ENCODE results near the gene COA1.
"Not testable (repeated sequence)": the region's sequence is repeated elsewhere in the genome, so short reads cannot be mapped to it uniquely, and the experiment has no call there.

DNA sequence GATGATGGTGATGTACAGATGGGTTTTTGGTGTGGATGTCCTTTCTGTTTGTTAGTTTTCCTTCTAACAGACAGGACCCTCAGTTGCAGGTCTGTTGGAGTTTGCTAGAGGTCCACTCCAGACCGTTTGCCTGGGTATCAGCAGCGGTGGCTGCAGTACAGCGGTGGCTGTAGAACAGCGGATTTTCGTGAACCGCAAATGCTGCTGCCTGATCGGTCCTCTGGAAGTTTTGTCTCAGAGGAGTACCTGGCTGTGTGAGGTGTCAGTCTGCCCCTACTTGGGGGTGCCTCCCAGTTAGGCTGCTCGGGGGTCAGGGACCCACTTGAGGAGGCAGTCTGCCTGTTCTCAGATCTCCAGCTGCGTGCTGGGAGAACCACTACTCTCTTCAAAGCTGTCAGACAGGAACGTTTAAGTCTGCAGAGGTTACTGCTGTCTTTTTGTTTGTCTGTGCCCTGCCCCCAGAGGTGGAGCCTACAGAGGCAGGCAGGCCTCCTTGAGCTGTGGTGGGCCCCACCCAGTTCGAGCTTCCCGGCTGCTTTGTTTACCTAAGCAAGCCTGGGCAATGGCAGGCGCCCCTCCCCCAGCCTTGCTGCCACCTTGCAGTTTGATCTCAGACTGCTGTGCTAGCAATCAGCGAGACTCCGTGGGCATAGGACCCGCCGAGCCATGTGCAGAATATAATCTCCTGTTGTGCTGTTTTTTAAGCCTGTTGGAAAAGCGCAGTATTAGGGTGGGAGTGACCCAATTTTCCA, 49.1 kb upstream of the COA1 start:
- TF ChIP-seq CHD4 (IDR thresholded peaks at IDR 0.05; ENCODE audit: borderline replicate concordance); CBX2 (IDR thresholded peaks at IDR 0.05; ENCODE audit: borderline replicate concordance, low read depth): not testable (repeated sequence)
- TF ChIP-seq, protein P1, sequence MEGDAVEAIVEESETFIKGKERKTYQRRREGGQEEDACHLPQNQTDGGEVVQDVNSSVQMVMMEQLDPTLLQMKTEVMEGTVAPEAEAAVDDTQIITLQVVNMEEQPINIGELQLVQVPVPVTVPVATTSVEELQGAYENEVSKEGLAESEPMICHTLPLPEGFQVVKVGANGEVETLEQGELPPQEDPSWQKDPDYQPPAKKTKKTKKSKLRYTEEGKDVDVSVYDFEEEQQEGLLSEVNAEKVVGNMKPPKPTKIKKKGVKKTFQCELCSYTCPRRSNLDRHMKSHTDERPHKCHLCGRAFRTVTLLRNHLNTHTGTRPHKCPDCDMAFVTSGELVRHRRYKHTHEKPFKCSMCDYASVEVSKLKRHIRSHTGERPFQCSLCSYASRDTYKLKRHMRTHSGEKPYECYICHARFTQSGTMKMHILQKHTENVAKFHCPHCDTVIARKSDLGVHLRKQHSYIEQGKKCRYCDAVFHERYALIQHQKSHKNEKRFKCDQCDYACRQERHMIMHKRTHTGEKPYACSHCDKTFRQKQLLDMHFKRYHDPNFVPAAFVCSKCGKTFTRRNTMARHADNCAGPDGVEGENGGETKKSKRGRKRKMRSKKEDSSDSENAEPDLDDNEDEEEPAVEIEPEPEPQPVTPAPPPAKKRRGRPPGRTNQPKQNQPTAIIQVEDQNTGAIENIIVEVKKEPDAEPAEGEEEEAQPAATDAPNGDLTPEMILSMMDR (IDR thresholded peaks at IDR 0.05), result not testable (repeated sequence)

All from A549 (cell line).